Neural progenitor cell (in vitro differentiated cells): ENCODE results near the gene GPR141.

Experiments used
- CTCF ChIP-seq: fragments of 200-600 bp; sonication (generic); IDR thresholded peaks from 2 replicates; pipeline ENCODE4 v1.5.1; 2017; ENCODE audit warnings: antibody characterized with exemption, mild to moderate bottlenecking
- EZH2 ChIP-seq: fragments of 200-600 bp; sonication (generic); IDR thresholded peaks from 2 replicates; pipeline ENCODE4 v1.6.1; 2017; ENCODE audit warnings: antibody characterized with exemption, mild to moderate bottlenecking, moderate library complexity
- EZH2phosphoT487 ChIP-seq: fragments of 200-600 bp; sonication (generic); IDR thresholded peaks from 2 replicates; pipeline ENCODE4 v1.6.1; 2017; ENCODE audit warnings: antibody characterized with exemption

- TF ChIP-seq EZH2phosphoT487 (no peak), CTCF (no peak), EZH2 (no peak)
These were observed 87.3 kb downstream of the GPR141 start for GRCh38 chr7:37770838-37771237.
